Measurements from ENCODE around the gene ZBTB42. TPM values are rescaled to one million over a fixed set of nuclear protein-coding genes. Genes with fewer than 3 reads are reported as not detected.

Gene ZBTB42
- total and polyA plus RNA-seq, 7 donors = 1.5 to 5.5 (median 4.2) TPM

- TF ChIP-seq POLR2A (IDR thresholded peaks at IDR 0.05) (no peak), POLR2AphosphoS5 (IDR thresholded peaks at IDR 0.05) (no peak), CTCF (IDR thresholded peaks at IDR 0.05) (peak in 3 of 4 experiments; percentile 12 to 52 (median 50)), EP300 (IDR thresholded peaks at IDR 0.05) (no peak)
- intact Hi-C loops (cut with DNase I) = loop anchor here (1.0 kb wide), 1 partner anchor 48 kb away; no protein-coding TSS in a partner anchor
- 21 to 52% methylated on average over 22 of the region's 22 CpGs for WGBS, 2 donors
- DNase-seq = peak; percentile 79
- H3K27me3 ChIP-seq = peaks cover 0 to 5% (median 0%) of the 10 kb centered on the region in 3 donors
- H3K4me1 ChIP-seq = peaks cover 0 to 33% (median 30%) of the 10 kb centered on the region in 4 donors
- H3K36me3 ChIP-seq = no peaks in the 10 kb centered on the region
- no peak overlapping the region for H3K4me3 ChIP-seq
- no peaks in the 10 kb centered on the region for H3K9me3 ChIP-seq
- no peak overlapping the region for H3K27ac ChIP-seq
Observed at GRCh38 chr14:104820669-104821228, 19.8 kb downstream of the ZBTB42 start.

GRCh38 chr14:104821229-104821945 is 20.5 kb downstream of the ZBTB42 start:
- Histone ChIP-seq H3K9me3 (no peaks in the 10 kb centered on the region), H3K27me3 (peaks cover 0 to 8% (median 0%) of the 10 kb centered on the region in 3 donors), H3K36me3 (no peaks in the 10 kb centered on the region), H3K27ac (peak overlapping the region in 1 of 4 donors; percentile 35), H3K4me3 (no peak overlapping the region), H3K4me1 (peaks cover 0 to 38% (median 33%) of the 10 kb centered on the region in 4 donors)
- no peak for TF ChIP-seq CTCF (IDR thresholded peaks at IDR 0.05)
- no peak for TF ChIP-seq POLR2AphosphoS5 (IDR thresholded peaks at IDR 0.05)
- no peak for TF ChIP-seq EP300 (IDR thresholded peaks at IDR 0.05)
- no peak for TF ChIP-seq POLR2A (IDR thresholded peaks at IDR 0.05)
- intact Hi-C loops (cut with DNase I) = loop anchor here (1.0 kb wide), 1 partner anchor 49 kb away; no protein-coding TSS in a partner anchor
- peak; percentile 65 for DNase-seq
- WGBS, 2 donors = 85 to 86% methylated on average over 23 of the region's 23 CpGs

- Histone ChIP-seq H3K36me3 (no peaks in the 10 kb centered on the region), H3K4me1 (peaks cover 0 to 35% (median 31%) of the 10 kb centered on the region in 4 donors), H3K27me3 (peaks cover 0 to 8% (median 0%) of the 10 kb centered on the region in 3 donors), H3K4me3 (no peak overlapping the region), H3K9me3 (no peaks in the 10 kb centered on the region), H3K27ac (no peak overlapping the region)
- TF ChIP-seq POLR2A (IDR thresholded peaks at IDR 0.05) (no peak), POLR2AphosphoS5 (IDR thresholded peaks at IDR 0.05) (no peak)
- DNase-seq = peak; percentile 49
- WGBS, 2 donors = 89% methylated on average over 27 of the region's 27 CpGs
- intact Hi-C loops (cut with DNase I) = loop anchor here (1.0 kb wide), 1 partner anchor 50 kb away; no protein-coding TSS in a partner anchor
Observed at GRCh38 chr14:104821971-104822608, 21.2 kb downstream of the ZBTB42 start.

- intact Hi-C loops (cut with DNase I) = no loop called here
- H3K36me3 ChIP-seq = no peaks in the 10 kb centered on the region
- H3K4me1 ChIP-seq = peaks cover 0 to 39% (median 35%) of the 10 kb centered on the region in 4 donors
- H3K27ac ChIP-seq = no peak overlapping the region
- WGBS, 2 donors = 86 to 88% methylated on average over 22 of the region's 22 CpGs
- TF ChIP-seq CTCF (IDR thresholded peaks at IDR 0.05) (no peak), POLR2A (IDR thresholded peaks at IDR 0.05) (no peak), POLR2AphosphoS5 (IDR thresholded peaks at IDR 0.05) (no peak)
- H3K4me3 ChIP-seq = no peak overlapping the region
- H3K9me3 ChIP-seq = no peaks in the 10 kb centered on the region
- H3K27me3 ChIP-seq = peaks cover 0 to 8% (median 0%) of the 10 kb centered on the region in 3 donors
- peak; percentile 52 for DNase-seq
Observed at GRCh38 chr14:104822821-104823615, 22.1 kb downstream of the ZBTB42 start.
